ENCODE measurements around the gene CD99. TPM values are rescaled to one million over a fixed set of nuclear protein-coding genes. Genes with fewer than 3 reads are reported as not detected.
"Not testable (repeated sequence)": the region's sequence is repeated elsewhere in the genome, so short reads cannot be mapped to it uniquely, and the experiment has no call there.

The CD99 gene
- total and polyA plus RNA-seq, 2 experiments from 2014 or later: 467 to 474 TPM

GRCh38 chrX:2740672-2741071 is 49.6 kb downstream of the CD99 start:
- no peak for DNase-seq (ENCODE audit: low read depth in 1 of 2, low spot score in 1 of 2)
- H3K4me1 ChIP-seq (ENCODE audit: low read depth): no peaks in the 10 kb centered on the region
- H3K4me3 ChIP-seq: no peak overlapping the region
- H3K36me3 ChIP-seq: peaks cover 20% of the 10 kb centered on the region
- no peaks in the 10 kb centered on the region for H3K9me3 ChIP-seq (ENCODE audit: low read depth)
- H3K27me3 ChIP-seq: no peaks in the 10 kb centered on the region
- no peak for TF ChIP-seq CTCF (IDR thresholded peaks at IDR 0.05; ENCODE audit: low read depth, low read length)
- no peak overlapping the region for H3K27ac ChIP-seq

- DNase-seq (ENCODE audit: low read depth in 1 of 2, low spot score in 1 of 2): no peak
- H3K27me3 ChIP-seq: no peaks in the 10 kb centered on the region
- H3K4me1 ChIP-seq (ENCODE audit: low read depth): no peaks in the 10 kb centered on the region
These were observed 50.3 kb downstream of the CD99 start for GRCh38 chrX:2741386-2741785.

GRCh38 chrX:2746250-2746649 is 55.2 kb downstream of the CD99 start:
- not testable (repeated sequence) for DNase-seq (ENCODE audit: low read depth in 1 of 2, low spot score in 1 of 2); H3K4me3 ChIP-seq; H3K36me3 ChIP-seq; H3K27ac ChIP-seq; H3K27me3 ChIP-seq; H3K9me3 ChIP-seq (ENCODE audit: low read depth); H3K4me1 ChIP-seq (ENCODE audit: low read depth)

More at GRCh38 chrX:2741386-2741785, 50.3 kb downstream of the CD99 start:
- Histone ChIP-seq H3K4me3 (no peak overlapping the region), H3K9me3 (ENCODE audit: low read depth) (no peaks in the 10 kb centered on the region), H3K36me3 (peaks cover 20% of the 10 kb centered on the region), H3K27ac (no peak overlapping the region)
- no peak for TF ChIP-seq CTCF (IDR thresholded peaks at IDR 0.05; ENCODE audit: low read depth, low read length)

GRCh38 chrX:2748171-2748814 is 57.2 kb downstream of the CD99 start:
- Histone ChIP-seq H3K27me3 (no peaks in the 10 kb centered on the region), H3K4me1 (ENCODE audit: low read depth) (no peaks in the 10 kb centered on the region), H3K4me3 (no peak overlapping the region), H3K9me3 (ENCODE audit: low read depth) (no peaks in the 10 kb centered on the region), H3K27ac (no peak overlapping the region), H3K36me3 (no peaks in the 10 kb centered on the region)
- no peak for TF ChIP-seq CTCF (IDR thresholded peaks at IDR 0.05; ENCODE audit: low read depth, low read length)
- DNase-seq (ENCODE audit: low read depth in 1 of 2, low spot score in 1 of 2): peak in 1 of 2 donors; percentile 7

- Histone ChIP-seq H3K4me3 (no peak overlapping the region), H3K4me1 (ENCODE audit: low read depth) (no peaks in the 10 kb centered on the region), H3K9me3 (ENCODE audit: low read depth) (no peaks in the 10 kb centered on the region), H3K27ac (no peak overlapping the region), H3K36me3 (no peaks in the 10 kb centered on the region), H3K27me3 (no peaks in the 10 kb centered on the region)
- no peak for DNase-seq (ENCODE audit: low read depth in 1 of 2, low spot score in 1 of 2)
- TF ChIP-seq CTCF (IDR thresholded peaks at IDR 0.05; ENCODE audit: low read depth, low read length): no peak
These were observed 57.7 kb downstream of the CD99 start for GRCh38 chrX:2748815-2749188.

GRCh38 chrX:2751291-2751690 is 60.2 kb downstream of the CD99 start:
- Histone ChIP-seq H3K4me3 (no peak overlapping the region), H3K27ac (no peak overlapping the region), H3K27me3 (no peaks in the 10 kb centered on the region), H3K4me1 (ENCODE audit: low read depth) (no peaks in the 10 kb centered on the region), H3K9me3 (ENCODE audit: low read depth) (no peaks in the 10 kb centered on the region), H3K36me3 (no peaks in the 10 kb centered on the region)
- TF ChIP-seq CTCF (IDR thresholded peaks at IDR 0.05; ENCODE audit: low read depth, low read length): no peak
- DNase-seq (ENCODE audit: low read depth in 1 of 2, low spot score in 1 of 2): no peak

GRCh38 chrX:2751874-2752300 is 60.8 kb downstream of the CD99 start, which contains the start of gene XG:
Gene XG, plus strand, starts transcription at chrX:2752040. Its CDS starts 235 bp downstream, at chrX:2752275.
- H3K27me3 ChIP-seq; H3K4me3 ChIP-seq; H3K27ac ChIP-seq; H3K36me3 ChIP-seq; H3K4me1 ChIP-seq (ENCODE audit: low read depth); DNase-seq (ENCODE audit: low read depth in 1 of 2, low spot score in 1 of 2); H3K9me3 ChIP-seq (ENCODE audit: low read depth): not testable (repeated sequence)

- H3K4me1 ChIP-seq (ENCODE audit: low read depth); H3K27me3 ChIP-seq; H3K4me3 ChIP-seq; H3K36me3 ChIP-seq; H3K9me3 ChIP-seq (ENCODE audit: low read depth); H3K27ac ChIP-seq; DNase-seq (ENCODE audit: low read depth in 1 of 2, low spot score in 1 of 2): not testable (repeated sequence)
These were observed 61.3 kb downstream of the CD99 start for GRCh38 chrX:2752441-2752840.

- not testable (repeated sequence) for H3K9me3 ChIP-seq (ENCODE audit: low read depth); DNase-seq (ENCODE audit: low read depth in 1 of 2, low spot score in 1 of 2); H3K27ac ChIP-seq; H3K36me3 ChIP-seq; H3K4me3 ChIP-seq; H3K27me3 ChIP-seq; H3K4me1 ChIP-seq (ENCODE audit: low read depth)
These were observed 64.1 kb downstream of the CD99 start for GRCh38 chrX:2755163-2755715.

Data from cardiac muscle cell (in vitro differentiated cells and primary cell).